Right atrium auricular region (tissue), 2 donors: ENCODE results near the gene SCNN1A. TPM values are rescaled to one million over a fixed set of nuclear protein-coding genes. Genes with fewer than 3 reads are reported as not detected.
A peak's percentile ranks its signal among the peaks of the same experiment; 100 is the strongest.

ENCODE experiments used
- DNase-seq: peaks from one replicate; pipeline ENCODE4 v3.0.0-alpha.2; 2019; ENCODE audit warnings: low spot score
- H3K27ac ChIP-seq, 2 donors: fragments of 200-600 bp; sonication (generic); 1 replicate in 1 of 2; 2 replicates in 1 of 2; pipeline ENCODE4 v1.5.1; 2016 to 2019
- H3K27me3 ChIP-seq, 2 donors: fragments of 200-600 bp; sonication (generic); one replicate each; pipeline versions ENCODE4 v1.5.1 to v1.6.0; 2017 to 2019
- H3K36me3 ChIP-seq: fragments of 200-600 bp; sonication (generic); one replicate; pipeline ENCODE4 v1.5.1; 2016
- H3K4me1 ChIP-seq, 2 donors: fragments of 200-600 bp; sonication (generic); one replicate each; pipeline versions ENCODE4 v1.5.1 to v1.6.0; 2017 to 2019
- H3K4me3 ChIP-seq, 2 donors: fragments of 200-600 bp; sonication (generic); 1 replicate in 1 of 2; 2 replicates in 1 of 2; pipeline ENCODE4 v1.5.1; 2017 to 2019; ENCODE audit warnings: mild to moderate bottlenecking in 1 of 2, moderate library complexity in 1 of 2
- H3K9me3 ChIP-seq, 2 donors: fragments of 200-600 bp; sonication (generic); one replicate each; pipeline ENCODE4 v1.5.1; 2019
- CTCF ChIP-seq, 2 donors: fragments of 200-600 bp; sonication (generic); IDR thresholded peaks; one replicate each; pipeline ENCODE4 v1.5.1; 2019; ENCODE audit warnings: antibody characterized with exemption in 2 of 2
- total RNA-seq, 2 donors: library from RNA; depleted of rRNA; stranded (reverse); fragments of >200 nt; gene quantifications; one replicate each; pipeline ENCODE4 v1.1.0, GENCODE V29; 2016

SCNN1A gene
- total RNA-seq, 2 donors from 2014 or later = 2.7 to 18.7 TPM

GRCh38 chr12:6328045-6328779 lies 47.2 kb downstream of the SCNN1A start:
- TF ChIP-seq CTCF (IDR thresholded peaks at IDR 0.05) = no peak
- Histone ChIP-seq H3K9me3 (no peaks in the 10 kb centered on the region), H3K4me3 (no peak overlapping the region), H3K36me3 (peaks cover 53% of the 10 kb centered on the region), H3K27ac (peak overlapping the region in 1 of 2 donors; percentile 43), H3K4me1 (peaks cover 0 to 59% of the 10 kb centered on the region in 2 donors), H3K27me3 (no peaks in the 10 kb centered on the region)
- no peak for DNase-seq

GRCh38 chr12:6327229-6328041 lies 47.9 kb downstream of the SCNN1A start:
- H3K4me1 ChIP-seq = peaks cover 0 to 61% of the 10 kb centered on the region in 2 donors
- DNase-seq = no peak
- H3K36me3 ChIP-seq = peaks cover 46% of the 10 kb centered on the region
- H3K4me3 ChIP-seq = no peak overlapping the region
- no peaks in the 10 kb centered on the region for H3K9me3 ChIP-seq
- H3K27me3 ChIP-seq = no peaks in the 10 kb centered on the region
- TF ChIP-seq CTCF (IDR thresholded peaks at IDR 0.05) = no peak
- peak overlapping the region; percentile 43 to 52 for H3K27ac ChIP-seq

- H3K9me3 ChIP-seq = no peaks in the 10 kb centered on the region
- DNase-seq = peak; percentile 81
- H3K27ac ChIP-seq = peak overlapping the region; percentile 10 to 43
- no peaks in the 10 kb centered on the region for H3K27me3 ChIP-seq
- peak; percentile 22 to 68 for TF ChIP-seq CTCF (IDR thresholded peaks at IDR 0.05)
- H3K4me3 ChIP-seq = no peak overlapping the region
- peaks cover 0 to 68% of the 10 kb centered on the region in 2 donors for H3K4me1 ChIP-seq
- peaks cover 37% of the 10 kb centered on the region for H3K36me3 ChIP-seq
These were observed 48.8 kb downstream of the SCNN1A start for GRCh38 chr12:6326316-6327228.

GRCh38 chr12:6324936-6325750 lies 50.2 kb downstream of the SCNN1A start:
- Histone ChIP-seq H3K4me1 (peaks cover 0 to 65% of the 10 kb centered on the region in 2 donors), H3K27me3 (no peaks in the 10 kb centered on the region), H3K4me3 (no peak overlapping the region), H3K9me3 (no peaks in the 10 kb centered on the region), H3K36me3 (peaks cover 23% of the 10 kb centered on the region), H3K27ac (peak overlapping the region in 1 of 2 donors; percentile 5)
- DNase-seq = no peak
- TF ChIP-seq CTCF (IDR thresholded peaks at IDR 0.05) = no peak
